Measurements from ENCODE around the gene RPE.

RPE gene

DNA sequence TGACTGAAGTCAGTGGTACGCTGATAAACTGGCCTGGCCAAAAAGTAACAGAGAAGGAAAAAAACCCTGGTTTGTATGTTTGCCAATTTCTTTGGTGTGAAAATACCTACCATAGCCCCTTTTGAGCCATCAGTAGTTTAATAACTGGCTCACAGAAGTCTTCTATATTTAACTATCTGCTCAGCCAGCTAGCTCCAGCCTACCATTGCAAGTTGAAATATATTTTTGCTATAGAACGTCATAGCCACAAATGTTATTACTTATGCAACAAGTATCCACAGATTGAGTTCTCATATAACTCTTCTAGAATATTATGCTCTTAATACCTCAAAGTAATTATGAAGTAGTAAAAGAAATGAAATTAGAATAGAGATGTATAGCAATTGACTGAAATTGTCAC, 25.2 kb downstream of the RPE start:
- H3K4me3 ChIP-seq (ENCODE audit: low read depth, low read length), result no peak overlapping the region
- no peaks in the 10 kb centered on the region for H3K9me3 ChIP-seq (ENCODE audit: severe bottlenecking)
- peaks cover 25% of the 10 kb centered on the region for H3K36me3 ChIP-seq
- no peak for TF ChIP-seq CTCF (IDR thresholded peaks at IDR 0.05; ENCODE audit: low read depth, low read length)
- DNase-seq, result no peak
- H3K27me3 ChIP-seq (ENCODE audit: insufficient read depth, low read depth, severe bottlenecking), result no peaks in the 10 kb centered on the region
- no peak overlapping the region for H3K27ac ChIP-seq

DNA sequence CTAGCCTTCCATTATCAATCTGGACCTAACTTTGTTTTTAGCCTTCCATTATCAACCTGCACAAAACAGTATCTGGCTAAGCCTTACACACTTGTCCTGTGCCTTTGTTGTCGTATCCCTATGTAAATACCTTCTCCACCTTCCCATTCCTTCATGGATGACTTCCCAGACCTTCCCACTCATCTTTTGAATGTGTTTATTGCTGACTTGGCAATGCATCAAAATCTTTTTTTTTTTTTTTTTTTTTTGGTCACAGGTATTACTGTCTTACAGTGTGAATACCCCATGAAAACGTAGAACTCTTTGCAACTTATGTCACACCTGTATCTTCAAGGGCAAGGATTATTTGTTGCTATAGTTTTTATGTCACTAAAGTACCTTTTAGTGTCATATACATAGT, 25.7 kb downstream of the RPE start:
- Histone ChIP-seq H3K27me3 (ENCODE audit: insufficient read depth, low read depth, severe bottlenecking) (no peaks in the 10 kb centered on the region), H3K9me3 (ENCODE audit: severe bottlenecking) (no peaks in the 10 kb centered on the region), H3K4me3 (ENCODE audit: low read depth, low read length) (no peak overlapping the region), H3K27ac (no peak overlapping the region), H3K36me3 (peaks cover 21% of the 10 kb centered on the region)
- no peak for DNase-seq
- no peak for TF ChIP-seq CTCF (IDR thresholded peaks at IDR 0.05; ENCODE audit: low read depth, low read length)

- TF ChIP-seq CTCF (IDR thresholded peaks at IDR 0.05; ENCODE audit: low read depth, low read length), result no peak
- DNase-seq, result no peak
- Histone ChIP-seq H3K36me3 (no peaks in the 10 kb centered on the region), H3K27ac (no peak overlapping the region), H3K27me3 (ENCODE audit: insufficient read depth, low read depth, severe bottlenecking) (no peaks in the 10 kb centered on the region), H3K9me3 (ENCODE audit: severe bottlenecking) (no peaks in the 10 kb centered on the region), H3K4me3 (ENCODE audit: low read depth, low read length) (no peak overlapping the region)
These were observed 31.7 kb downstream of the RPE start for GRCh38 chr2:210034087-210034683.

DNA sequence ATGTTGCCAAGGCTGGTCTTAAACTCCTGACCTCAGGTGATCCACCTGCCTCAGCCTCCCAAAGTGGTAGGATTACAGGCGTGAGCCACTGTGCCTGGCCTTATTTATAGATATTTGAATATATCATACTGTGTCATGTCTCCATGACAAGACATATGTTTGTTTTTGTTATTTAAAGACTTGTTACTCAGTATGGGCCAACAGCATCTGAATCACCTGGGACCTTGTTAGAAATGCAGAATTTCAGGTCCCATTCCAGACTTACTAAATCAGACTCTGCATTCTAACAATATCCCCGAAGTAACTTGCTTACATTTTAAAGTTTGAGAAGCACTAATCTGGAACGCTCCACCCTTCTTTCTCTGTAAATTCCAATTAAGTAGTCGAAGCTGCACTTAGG, 33.2 kb downstream of the RPE start:
- no peaks in the 10 kb centered on the region for H3K27me3 ChIP-seq (ENCODE audit: insufficient read depth, low read depth, severe bottlenecking)
- no peak overlapping the region for H3K4me3 ChIP-seq (ENCODE audit: low read depth, low read length)

DNA sequence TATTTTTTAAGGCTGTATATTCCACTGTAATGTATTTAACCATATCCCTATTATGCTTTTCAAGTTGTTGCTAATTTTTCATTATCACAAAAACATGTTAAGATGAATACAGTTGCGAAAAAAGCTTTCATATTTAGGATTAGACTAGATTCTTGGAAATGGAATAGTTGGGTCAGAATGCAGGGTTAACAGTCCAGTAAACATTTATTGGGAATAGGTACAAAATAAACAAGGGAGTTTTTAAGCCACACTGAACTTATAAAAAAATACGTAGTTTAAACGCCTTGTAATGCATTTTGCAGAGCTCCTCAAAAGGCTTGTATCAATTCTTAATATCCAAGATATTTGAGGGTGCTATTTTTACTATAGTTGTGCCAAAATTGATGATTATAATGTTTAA, 35.6 kb downstream of the RPE start:
- H3K4me3 ChIP-seq (ENCODE audit: low read depth, low read length), result no peak overlapping the region
- no peak for DNase-seq
- H3K27me3 ChIP-seq (ENCODE audit: insufficient read depth, low read depth, severe bottlenecking), result no peaks in the 10 kb centered on the region
- no peak for TF ChIP-seq CTCF (IDR thresholded peaks at IDR 0.05; ENCODE audit: low read depth, low read length)
- no peaks in the 10 kb centered on the region for H3K9me3 ChIP-seq (ENCODE audit: severe bottlenecking)
- no peaks in the 10 kb centered on the region for H3K36me3 ChIP-seq
- H3K27ac ChIP-seq, result no peak overlapping the region

More for the DNA sequence above, 33.2 kb downstream of the RPE start:
- no peak for DNase-seq
- Histone ChIP-seq H3K9me3 (ENCODE audit: severe bottlenecking) (no peaks in the 10 kb centered on the region), H3K36me3 (no peaks in the 10 kb centered on the region), H3K27ac (no peak overlapping the region)
- no peak for TF ChIP-seq CTCF (IDR thresholded peaks at IDR 0.05; ENCODE audit: low read depth, low read length)

- Histone ChIP-seq H3K27ac (no peak overlapping the region), H3K9me3 (ENCODE audit: severe bottlenecking) (no peaks in the 10 kb centered on the region), H3K36me3 (no peaks in the 10 kb centered on the region), H3K27me3 (ENCODE audit: insufficient read depth, low read depth, severe bottlenecking) (no peaks in the 10 kb centered on the region), H3K4me3 (ENCODE audit: low read depth, low read length) (no peak overlapping the region)
- no peak for DNase-seq
- no peak for TF ChIP-seq CTCF (IDR thresholded peaks at IDR 0.05; ENCODE audit: low read depth, low read length)
These were observed 44.5 kb downstream of the RPE start for GRCh38 chr2:210046851-210047500.

All from WERI-Rb-1 (cell line).